HepG2 (cell line): Measurements from ENCODE around the gene ABCG4. TPM values are rescaled to one million over a fixed set of nuclear protein-coding genes. Genes with fewer than 3 reads are reported as not detected.

Experiments used
- ATRX ChIP-seq: sonication (generic); formaldehyde crosslinking; IDR thresholded peaks from 2 replicates; pipeline ENCODE4 v1.4.0; 2020; ENCODE audit warnings: missing genetic modification reagents, borderline replicate concordance
- CBFB ChIP-seq: sonication (generic); formaldehyde crosslinking; IDR thresholded peaks from 2 replicates; pipeline ENCODE4 v1.4.0; 2020; ENCODE audit warnings: missing genetic modification reagents
- CEBPG ChIP-seq: IDR thresholded peaks from 2 replicates; pipeline ENCODE4 v1.6.1; 2016
- GABPA ChIP-seq, 2 experiments: IDR thresholded peaks; 2 replicates each; pipeline ENCODE4 v1.6.1; 2011 to 2016; ENCODE audit warnings: low read depth in 2 of 2, low read length in 1 of 2, missing biosample characterization in 1 of 2, missing genetic modification characterization in 1 of 2
- HNF1A ChIP-seq, 2 experiments: sonication (generic) in 1 of 2; formaldehyde crosslinking in 1 of 2; IDR thresholded peaks; 2 replicates each; pipeline versions ENCODE4 v1.4.0 to v1.6.1; 2016 to 2020; ENCODE audit warnings: borderline replicate concordance in 1 of 2, low read depth in 1 of 2, mild to moderate bottlenecking in 1 of 2, missing genetic modification reagents in 1 of 2
- LRRFIP1 ChIP-seq: sonication (generic); formaldehyde crosslinking; conservative IDR thresholded peaks from 2 replicates; pipeline ENCODE4 v1.4.0; 2020; ENCODE audit warnings: missing genetic modification reagents
- MZF1 ChIP-seq: sonication (generic); formaldehyde crosslinking; IDR thresholded peaks from 2 replicates; pipeline ENCODE4 v1.8.1; 2023; ENCODE audit warnings: mild to moderate bottlenecking, missing genetic modification reagents, borderline replicate concordance
- PITX1 ChIP-seq: sonication (generic); formaldehyde crosslinking; IDR thresholded peaks from 2 replicates; pipeline ENCODE4 v1.5.1; 2020; ENCODE audit warnings: mild to moderate bottlenecking, missing genetic modification reagents
- PRDM10 ChIP-seq: sonication (generic); formaldehyde crosslinking; IDR thresholded peaks from 2 replicates; pipeline ENCODE4 v1.4.0; 2020; ENCODE audit warnings: low read depth, missing genetic modification reagents
- SAP130 ChIP-seq: IDR thresholded peaks from 2 replicates; pipeline ENCODE4 v1.6.1; 2016; ENCODE audit warnings: low read depth
- SNAPC2 ChIP-seq: sonication (generic); formaldehyde crosslinking; IDR thresholded peaks from 2 replicates; pipeline ENCODE4 v1.8.1; 2022; ENCODE audit warnings: mild to moderate bottlenecking, missing genetic modification reagents
- USF2 ChIP-seq, 2 experiments: sonication (generic) in 1 of 2; formaldehyde crosslinking in 1 of 2; IDR thresholded peaks; 2 replicates each; pipeline versions ENCODE4 v1.5.1 to v1.6.1; 2011 to 2020; ENCODE audit warnings: borderline replicate concordance in 1 of 2, low read depth in 1 of 2, low read length in 1 of 2, mild to moderate bottlenecking in 1 of 2, missing genetic modification reagents in 1 of 2, moderate library complexity in 1 of 2
- ZBTB20 ChIP-seq: sonication (generic); formaldehyde crosslinking; IDR thresholded peaks from 2 replicates; pipeline ENCODE4 v1.8.1; 2023; ENCODE audit warnings: missing genetic modification reagents, low read depth, mild to moderate bottlenecking, borderline replicate concordance
- ZNF274 ChIP-seq: sonication (generic); formaldehyde crosslinking; IDR thresholded peaks from 2 replicates; pipeline ENCODE4 v1.5.1; 2020; ENCODE audit warnings: mild to moderate bottlenecking, missing genetic modification reagents
- polyA plus RNA-seq, 8 experiments: library from polyadenylated mRNA; depleted of rRNA in 3 of 8; stranded (reverse) in 7 of 8; unstranded in 1 of 8; fragments of >200 nt; fragmentation: Illumina TruSeq in 4 of 8; extraction: Trizol in 4 of 8; gene quantifications; 2 replicates each; pipeline versions ENCODE4 v1.2.1 to v1.2.3, GENCODE V29; 2011 to 2016; ENCODE audit warnings: low read depth in 4 of 8, missing spikeins in 1 of 8, mixed read lengths in 1 of 8; ENCODE audit not compliant: insufficient read depth in 1 of 8
- total RNA-seq, 5 experiments: library from RNA; depleted of rRNA; stranded (reverse); fragments of >200 nt; fragmentation: Illumina TruSeq; extraction: Trizol; gene quantifications; 2 replicates each; pipeline ENCODE4 v1.2.3, GENCODE V29; 2016; ENCODE audit warnings: low read depth in 1 of 5

ABCG4 gene
- total and polyA plus RNA-seq, 2 of the 13 experiments (the other 11 are each of a cell fraction or from before 2014, with no cell fraction given): not detected

- TF ChIP-seq SNAPC2 (CRISPR knock-in tag) (0 out of 2 replicates have a peak, but pooled peaks have one; percentile 43), GABPA (IDR thresholded peaks at IDR 0.05; ENCODE audit: low read depth, low read length) (peak; percentile 59), GABPA (CRISPR knock-in tag; IDR thresholded peaks at IDR 0.05; ENCODE audit: low read depth) (peak; percentile 87), USF2 (IDR thresholded peaks at IDR 0.05; ENCODE audit: low read depth, low read length) (no peak), USF2 (CRISPR knock-in tag; IDR thresholded peaks at IDR 0.05; ENCODE audit: borderline replicate concordance) (no peak), HNF1A (IDR thresholded peaks at IDR 0.05; ENCODE audit: low read depth) (0 out of 2 replicates have a peak, but pooled peaks have one; percentile 31), HNF1A (CRISPR knock-in tag; IDR thresholded peaks at IDR 0.05; ENCODE audit: borderline replicate concordance) (no peak), PITX1 (CRISPR knock-in tag) (peak; percentile 94), ATRX (no peak), CEBPG (peak; percentile 63), MZF1 (CRISPR knock-in tag) (peak; percentile 46; the same call in 1 of the 2 replicates), PRDM10 (CRISPR knock-in tag) (peak; percentile 41; the same call in 1 of the 2 replicates), CBFB (CRISPR knock-in tag) (0 out of 2 replicates have a peak, but pooled peaks have one; percentile 17), ZBTB20 (0 out of 2 replicates have a peak, but pooled peaks have one; percentile 45), ZNF274 (CRISPR knock-in tag) (peak; percentile 32; the same call in 1 of the 2 replicates), SAP130 (CRISPR knock-in tag) (peak; percentile 79), LRRFIP1 (no peak)
Measured at GRCh38 chr11:119108146-119108856, 40.6 kb upstream of the ABCG4 start (continued).
